HCT116 (cell line): ENCODE data around the gene HGF. TPM values are rescaled to one million over a fixed set of nuclear protein-coding genes. Genes with fewer than 3 reads are reported as not detected.

ENCODE experiments used
- ATAC-seq: fragments of 200-7000 bp; cut with Tn5 transposase; 2 replicates; pipeline ENCODE4 v1.9.1; 2020; ENCODE audit warnings: mild to moderate bottlenecking, moderate library complexity
- BruUV-seq: library from RNA; stranded (reverse); fragments of 400-500 nt; replicated peaks from 2 replicates; lab custom pipeline; 2021; lab: Mats Ljungman, UMichigan
- CTCF ChIA-PET: fragments of 300-600 bp; sonication (Branson Sonifier 250); formaldehyde crosslinking; loops from one replicate; lab custom pipeline; 2021; ENCODE audit warnings: antibody characterized with exemption; lab: Charles Lee
- POLR2A ChIA-PET: fragments of 300-600, 350-600 bp; sonication (Branson Sonifier 250); formaldehyde crosslinking; loops from one replicate; lab custom pipeline; 2021; ENCODE audit warnings: antibody characterized with exemption; lab: Charles Lee
- RAD21 ChIA-PET, 2 experiments: fragments of 300-600 bp; sonication (Branson Sonifier 250); formaldehyde crosslinking; loops; one replicate each; lab custom pipeline; 2023; ENCODE audit warnings: low total read pairs in 2 of 2; ENCODE audit not compliant: uncharacterized antibody in 2 of 2, unreplicated experiment in 2 of 2, low non-redundant PET in 1 of 2; lab: Charles Lee
- DNase-seq: peaks from one replicate; pipeline ENCODE4 v3.0.0-alpha.2; 2010; ENCODE audit warnings: low read depth, low spot score
- H2AFZ ChIP-seq: fragments of 200-600 bp; shearing (Covaris generic), sonication (generic); 2 replicates; pipeline ENCODE4 v1.6.1; 2017; ENCODE audit warnings: low read depth, mixed run types, mixed read lengths, antibody characterized with exemption, low read length; ENCODE audit not compliant: poor library complexity, severe bottlenecking
- H3K27ac ChIP-seq: 2 replicates; pipeline ENCODE4 v1.5.1; 2012; ENCODE audit warnings: low read depth, low read length
- H3K27me3 ChIP-seq: fragments of 200-600 bp; sonication (generic); 2 replicates; pipeline ENCODE4 v1.6.1; 2016; ENCODE audit warnings: mixed run types, low read length, mixed read lengths; ENCODE audit not compliant: insufficient read depth
- H3K36me3 ChIP-seq, 2 experiments: fragments of 200-500 bp in 1 of 2; fragments of 200-600 bp in 1 of 2; sonication (Bioruptor generic) in 1 of 2; sonication (generic) in 1 of 2; 2 replicates each; pipeline versions ENCODE4 v1.5.1 to v1.6.1; 2014 to 2016; ENCODE audit warnings: low read length in 2 of 2, inconsistent platforms in 1 of 2, mixed read lengths in 1 of 2, mixed run types in 1 of 2; ENCODE audit not compliant: insufficient read depth in 2 of 2, control insufficient read depth in 1 of 2
- H3K4me1 ChIP-seq, 2 experiments: fragments of 200-600 bp in 1 of 2; sonication (generic) in 1 of 2; 2 replicates each; pipeline versions ENCODE4 v1.5.1 to v1.6.1; 2012 to 2017; ENCODE audit warnings: low read length in 2 of 2, inconsistent platforms in 1 of 2, mild to moderate bottlenecking in 1 of 2, mixed read lengths in 1 of 2, mixed run types in 1 of 2, moderate library complexity in 1 of 2; ENCODE audit not compliant: insufficient read depth in 2 of 2, control insufficient read depth in 1 of 2
- H3K4me2 ChIP-seq: fragments of 200-600 bp; sonication (generic); 2 replicates; pipeline ENCODE4 v1.6.1; 2017; ENCODE audit warnings: mixed run types, low read length, mixed read lengths
- H3K4me3 ChIP-seq, 2 experiments: fragments of 200-600 bp in 1 of 2; sonication (generic) in 1 of 2; replicated peaks in 1 of 2; 2 replicates each; pipeline ENCODE4 v1.5.1; 2011 to 2016; ENCODE audit warnings: low read length in 2 of 2, control low read depth in 1 of 2, low read depth in 1 of 2, mild to moderate bottlenecking in 1 of 2, mixed read lengths in 1 of 2, mixed run types in 1 of 2
- H3K79me2 ChIP-seq: fragments of 200-600 bp; sonication (generic); 2 replicates; pipeline ENCODE4 v1.6.1; 2017; ENCODE audit warnings: mild to moderate bottlenecking, mixed run types, low read length, moderate library complexity, mixed read lengths; ENCODE audit not compliant: insufficient read depth
- H3K9ac ChIP-seq: fragments of 200-600 bp; sonication (generic); 2 replicates; pipeline ENCODE4 v1.6.1; 2016; ENCODE audit warnings: low read length, mixed read lengths
- H3K9me2 ChIP-seq: fragments of 200-600 bp; sonication (generic), shearing (Covaris generic); 2 replicates; pipeline ENCODE4 v1.6.1; 2017; ENCODE audit warnings: mixed run types, mild to moderate bottlenecking, moderate library complexity; ENCODE audit not compliant: insufficient read depth
- H3K9me3 ChIP-seq, 2 experiments: fragments of 200-500 bp in 1 of 2; fragments of 200-600 bp in 1 of 2; sonication (Bioruptor generic) in 1 of 2; sonication (generic) in 1 of 2; 2 replicates each; pipeline ENCODE4 v1.6.1; 2014 to 2017; ENCODE audit warnings: low read length in 2 of 2, mixed read lengths in 2 of 2, inconsistent platforms in 1 of 2, low read depth in 1 of 2, mild to moderate bottlenecking in 1 of 2, mixed run types in 1 of 2, moderate library complexity in 1 of 2; ENCODE audit not compliant: control insufficient read depth in 1 of 2, insufficient read depth in 1 of 2
- H4K20me1 ChIP-seq: fragments of 200-600 bp; sonication (generic), shearing (Covaris generic); 2 replicates; pipeline ENCODE4 v1.6.1; 2017; ENCODE audit warnings: mixed run types, mild to moderate bottlenecking, moderate library complexity; ENCODE audit not compliant: insufficient read depth
- CEBPB ChIP-seq: IDR thresholded peaks from 2 replicates; pipeline ENCODE4 v1.6.1; 2012; ENCODE audit warnings: low read depth
- FOSL1 ChIP-seq: IDR thresholded peaks from 2 replicates; pipeline ENCODE4 v1.6.1; 2012; ENCODE audit warnings: low read depth
- POLR2A ChIP-seq: IDR thresholded peaks from 2 replicates; pipeline ENCODE4 v1.7.0; 2011; ENCODE audit warnings: borderline replicate concordance; ENCODE audit not compliant: insufficient read depth, insufficient read length; ENCODE audit errors: extremely low read depth
- RAD21 ChIP-seq: IDR thresholded peaks from 2 replicates; pipeline ENCODE4 v1.6.1; 2012; ENCODE audit warnings: low read depth, mild to moderate bottlenecking
- REST ChIP-seq: IDR thresholded peaks from 2 replicates; pipeline ENCODE4 v1.6.1; 2012; ENCODE audit warnings: low read depth
- TCF7L2 ChIP-seq: IDR thresholded peaks from 2 replicates; pipeline ENCODE4 v1.7.0; 2011; ENCODE audit warnings: borderline replicate concordance, inconsistent platforms; ENCODE audit not compliant: insufficient read depth, insufficient read length; ENCODE audit errors: extremely low read depth
- YY1 ChIP-seq: IDR thresholded peaks from 2 replicates; pipeline ENCODE4 v1.6.1; 2011; ENCODE audit warnings: low read length, low read depth, moderate library complexity, mild to moderate bottlenecking; ENCODE audit not compliant: insufficient replicate concordance; ENCODE audit errors: extremely low read depth
- ZBTB33 ChIP-seq: IDR thresholded peaks from 2 replicates; pipeline ENCODE4 v1.6.1; 2011; ENCODE audit warnings: mild to moderate bottlenecking, low read length, moderate library complexity; ENCODE audit not compliant: insufficient replicate concordance; ENCODE audit errors: extremely low read depth
- ZFX ChIP-seq: fragments of 450-650 bp; IDR thresholded peaks from 2 replicates; pipeline ENCODE4 v1.6.1; 2017
- ZNF274 ChIP-seq: fragments of 200-500 bp; sonication (Bioruptor generic); IDR thresholded peaks from 2 replicates; pipeline ENCODE4 v1.6.1; 2014; ENCODE audit warnings: mild to moderate bottlenecking, low read depth, low read length, inconsistent platforms
- intact Hi-C: fragments of 100-400 bp; cut with micrococcal nuclease; formaldehyde crosslinking; loops from 2 replicates; pipeline ENCODE4 v1.10.0; 2022
- total RNA-seq: library from RNA; stranded (reverse); gene quantifications from one replicate; pipeline ENCODE4 v1.2.1, GENCODE V29; 2021; ENCODE audit not compliant: unreplicated experiment

HGF gene
- total RNA-seq, 1 experiment from 2014 or later: 0.15 TPM

DNA sequence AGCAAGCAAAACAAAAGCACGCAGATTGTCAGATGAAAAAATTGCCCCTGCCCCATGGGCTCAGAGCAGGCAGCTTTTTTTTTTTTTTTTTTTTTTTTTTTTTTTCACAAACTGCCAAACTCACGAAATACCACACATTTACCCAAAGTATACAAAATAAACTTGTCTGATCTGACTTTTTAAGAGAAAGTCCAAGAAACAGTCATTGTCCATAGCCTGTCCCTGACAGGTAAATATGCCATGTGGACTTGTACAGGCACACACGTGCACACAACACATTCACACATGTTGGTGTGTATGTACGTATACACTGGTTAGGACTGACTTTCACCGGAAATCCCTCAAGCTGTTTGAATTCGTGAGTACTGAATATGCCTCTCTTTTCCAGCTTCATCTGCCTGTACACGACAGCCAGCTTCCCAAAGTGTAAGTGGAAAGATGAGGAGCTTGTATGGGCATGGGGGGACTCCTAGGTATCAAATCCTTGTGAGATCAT lies 929 bp upstream of the HGF start:
- Histone ChIP-seq H3K4me2 (no peak overlapping the region), H3K79me2 (no peaks in the 10 kb centered on the region), H3K27me3 (no peaks in the 10 kb centered on the region), H4K20me1 (no peaks in the 10 kb centered on the region), H3K27ac (no peak overlapping the region), H3K9me2 (no peaks in the 10 kb centered on the region), H3K36me3 (no peaks in the 10 kb centered on the region), H3K9ac (no peak overlapping the region), H3K4me1 (no peaks in the 10 kb centered on the region), H3K4me3 (no peak overlapping the region), H2AFZ (no peak overlapping the region), H3K9me3 (no peaks in the 10 kb centered on the region)
- CTCF ChIA-PET: no interaction called here
- RAD21 ChIA-PET: no interaction called here
- POLR2A ChIA-PET: no interaction called here
- BruUV-seq: no TSS peak
- DNase-seq (no peak), ATAC-seq (no peak)
- TF ChIP-seq REST (no peak), RAD21 (no peak), YY1 (no peak), CEBPB (no peak), POLR2A (no peak), ZFX (no peak), ZNF274 (no peak), FOSL1 (no peak), TCF7L2 (no peak), ZBTB33 (no peak)
- intact Hi-C loops: no loop called here
